Activated CD8-positive, alpha-beta memory T cell treated with anti-CD3 and anti-CD28 coated beads for 48 hours (primary cell): ENCODE data around the gene C15orf40.
"Not testable (repeated sequence)": the region's sequence is repeated elsewhere in the genome, so short reads cannot be mapped to it uniquely, and the experiment has no call there.

ENCODE experiments used
- DNase-seq, 3 experiments: peaks; one replicate each; pipeline ENCODE4 v3.0.0-alpha.2; 2020; ENCODE audit warnings: low read depth in 2 of 3, low spot score in 2 of 3

The C15orf40 gene

GRCh38 chr15:82952158-82953081 lies 59.0 kb downstream of the C15orf40 start, which contains the start of gene HOMER2:
HOMER2 (minus strand) TSS chr15:82952720; CDS start chr15:82952535, 185 bp downstream.
- no peak for DNase-seq

GRCh38 chr15:82951472-82952157 lies 59.8 kb downstream of the C15orf40 start:
- no peak for DNase-seq

GRCh38 chr15:82950746-82951370 lies 60.6 kb downstream of the C15orf40 start:
- DNase-seq = no peak

GRCh38 chr15:82950295-82950694 lies 61.1 kb downstream of the C15orf40 start:
- DNase-seq = no peak

GRCh38 chr15:82946155-82946701 lies 65.2 kb downstream of the C15orf40 start:
- no peak for DNase-seq

- DNase-seq = no peak
Measured at GRCh38 chr15:82945326-82945725, 66.1 kb downstream of the C15orf40 start.

GRCh38 chr15:82944821-82945220 lies 66.6 kb downstream of the C15orf40 start:
- DNase-seq = no peak

GRCh38 chr15:82944056-82944455 lies 67.4 kb downstream of the C15orf40 start:
- DNase-seq = no peak

GRCh38 chr15:82943176-82943575 lies 68.3 kb downstream of the C15orf40 start:
- DNase-seq = no peak

- no peak for DNase-seq
Measured at GRCh38 chr15:82942691-82943090, 68.7 kb downstream of the C15orf40 start.

- not testable (repeated sequence) for DNase-seq
Measured at GRCh38 chr15:82939678-82940077, 71.8 kb downstream of the C15orf40 start.
